NCI-H2227 (cell line): ENCODE results near the gene URM1.
A peak's percentile ranks its signal among the peaks of the same experiment; 100 is the strongest.

ENCODE experiments used
- DNase-seq: peaks from one replicate; lab custom pipeline; 2025; ENCODE audit not compliant: unreplicated experiment; lab: John Stamatoyannopoulos, UW

Gene URM1

DNA sequence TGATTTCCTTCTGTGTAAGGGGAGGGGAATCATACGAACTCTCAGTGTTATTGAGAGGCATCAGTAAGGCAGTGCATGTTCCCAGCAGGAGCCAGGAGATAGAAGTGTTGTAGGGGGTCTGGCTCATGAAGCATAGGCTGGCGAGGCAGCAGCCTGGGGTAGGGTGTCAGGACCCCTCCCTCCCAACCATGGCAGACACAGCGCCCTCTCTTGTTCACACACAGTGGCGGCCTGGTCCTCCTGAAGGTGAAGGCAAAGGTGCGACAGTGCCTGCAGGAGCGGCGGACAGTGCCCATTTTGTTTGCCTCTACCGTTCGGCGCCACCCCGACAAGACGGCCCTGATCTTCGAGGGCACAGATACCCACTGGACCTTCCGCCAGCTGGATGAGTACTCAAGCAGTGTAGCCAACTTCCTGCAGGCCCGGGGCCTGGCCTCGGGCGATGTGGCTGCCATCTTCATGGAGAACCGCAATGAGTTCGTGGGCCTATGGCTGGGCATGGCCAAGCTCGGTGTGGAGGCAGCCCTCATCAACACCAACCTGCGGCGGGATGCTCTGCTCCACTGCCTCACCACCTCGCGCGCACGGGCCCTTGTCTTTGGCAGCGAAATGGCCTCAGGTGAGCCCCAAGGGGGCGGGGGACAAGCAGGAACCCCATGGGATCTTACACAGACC is 26.1 kb upstream of the URM1 start:
- DNase-seq, result no peak

DNA sequence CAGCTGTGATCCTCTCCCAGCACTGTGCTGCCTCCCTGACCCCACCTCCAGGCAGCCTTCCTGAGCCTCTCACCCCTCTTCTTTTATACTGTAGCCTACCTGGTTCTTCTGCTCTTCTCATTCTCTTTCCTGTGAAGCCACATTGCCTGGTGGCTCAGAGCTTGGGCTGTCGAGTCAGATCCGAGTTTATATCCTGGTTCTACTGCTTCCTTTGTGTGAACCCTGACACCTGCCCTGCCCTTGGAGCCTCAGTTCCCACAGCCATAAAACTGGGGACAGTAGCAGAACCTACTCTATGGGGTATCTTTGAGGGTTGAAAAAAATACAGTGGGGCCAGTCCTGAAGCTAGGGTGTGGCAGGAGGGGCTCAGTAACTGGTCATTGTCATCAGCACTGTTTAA is 22.0 kb upstream of the URM1 start:
- no peak for DNase-seq

DNA sequence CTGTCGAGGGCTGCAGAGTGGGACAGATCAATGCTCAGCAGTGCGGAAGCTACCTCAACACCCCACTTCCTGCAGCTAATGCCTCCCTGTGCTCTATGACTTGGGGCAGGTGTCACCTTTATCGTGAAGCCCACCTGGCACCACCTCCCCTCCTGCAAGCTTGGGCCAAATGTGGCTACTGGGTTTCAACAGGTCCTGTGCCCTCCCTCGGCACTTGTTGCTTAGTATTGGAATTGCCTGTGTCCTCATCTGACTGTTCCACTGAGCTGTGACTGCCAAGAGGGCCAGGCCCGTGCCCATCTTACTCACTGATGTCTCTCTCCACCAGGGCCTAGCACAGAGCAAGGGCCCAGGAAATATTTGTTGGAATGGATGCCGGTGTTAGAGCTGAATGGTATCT is 21.4 kb upstream of the URM1 start:
- DNase-seq, result no peak

DNA sequence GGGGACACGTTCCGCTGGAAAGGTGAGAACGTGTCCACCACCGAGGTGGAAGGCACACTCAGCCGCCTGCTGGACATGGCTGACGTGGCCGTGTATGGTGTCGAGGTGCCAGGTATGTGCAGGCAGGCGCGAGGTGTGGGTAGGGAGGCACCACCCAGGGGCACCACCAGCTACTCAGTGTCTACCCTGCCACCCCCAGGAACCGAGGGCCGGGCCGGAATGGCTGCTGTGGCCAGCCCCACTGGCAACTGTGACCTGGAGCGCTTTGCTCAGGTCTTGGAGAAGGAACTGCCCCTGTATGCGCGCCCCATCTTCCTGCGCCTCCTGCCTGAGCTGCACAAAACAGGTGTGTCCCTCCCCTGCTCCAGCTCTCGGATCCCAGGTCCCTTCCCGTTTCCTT is 15.7 kb upstream of the URM1 start:
- DNase-seq, result no peak

DNA sequence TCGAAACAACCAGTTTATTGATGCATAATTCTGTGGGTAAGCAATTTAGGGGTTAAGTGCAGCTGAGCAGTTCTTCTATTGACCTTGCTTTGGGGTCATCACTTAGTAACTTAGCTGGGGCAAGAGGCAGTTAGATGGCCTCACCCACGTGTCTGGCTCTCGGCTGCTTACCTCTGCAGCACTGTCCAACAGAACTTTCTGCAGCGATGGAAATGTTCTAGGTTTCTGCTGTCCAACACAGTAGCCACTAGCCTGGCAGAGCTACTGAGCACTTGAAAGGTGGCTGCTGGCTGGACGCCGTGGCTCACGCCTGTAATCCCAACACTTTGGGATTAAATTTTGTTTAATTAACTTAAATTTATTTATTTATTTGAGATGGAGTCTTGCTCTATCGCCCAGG is 13.1 kb upstream of the URM1 start:
- DNase-seq, result no peak

DNA sequence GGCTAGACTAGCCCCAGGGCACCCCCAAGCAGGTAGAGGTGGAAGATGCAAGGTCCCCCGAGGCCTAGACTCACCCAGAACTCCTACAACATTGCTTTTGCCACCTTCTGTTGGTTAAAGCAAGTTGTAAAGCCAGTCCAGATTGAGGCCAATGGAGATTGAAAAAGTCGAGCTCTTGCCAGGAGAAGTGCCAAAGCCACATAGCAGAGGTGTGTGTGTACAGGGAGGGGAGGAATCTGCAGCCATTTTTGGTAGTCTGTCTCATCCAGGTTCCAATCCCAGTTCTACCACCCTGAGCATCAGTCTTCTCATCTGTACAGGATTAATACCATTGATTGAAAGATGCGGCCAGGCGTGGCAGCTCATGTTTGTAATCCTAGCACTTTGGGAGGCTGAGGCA is 12.3 kb upstream of the URM1 start:
- DNase-seq, result no peak

DNA sequence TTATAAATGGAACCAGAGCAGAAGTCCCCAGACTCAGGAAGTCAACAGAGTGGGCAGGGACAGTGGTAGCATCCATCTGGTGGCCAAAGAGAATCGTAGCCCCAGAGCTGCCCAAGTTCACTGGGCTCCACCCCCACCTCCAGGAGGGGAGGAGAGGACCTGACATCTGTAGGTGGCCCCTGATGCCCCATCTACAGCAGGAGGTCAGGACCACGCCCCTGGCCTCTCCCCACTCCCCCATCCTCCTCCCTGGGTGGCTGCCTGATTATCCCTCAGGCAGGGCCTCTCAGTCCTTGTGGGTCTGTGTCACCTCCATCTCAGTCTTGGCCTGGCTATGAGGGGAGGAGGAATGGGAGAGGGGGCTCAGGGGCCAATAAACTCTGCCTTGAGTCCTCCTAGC is 10.3 kb upstream of the URM1 start:
- DNase-seq, result no peak

DNA sequence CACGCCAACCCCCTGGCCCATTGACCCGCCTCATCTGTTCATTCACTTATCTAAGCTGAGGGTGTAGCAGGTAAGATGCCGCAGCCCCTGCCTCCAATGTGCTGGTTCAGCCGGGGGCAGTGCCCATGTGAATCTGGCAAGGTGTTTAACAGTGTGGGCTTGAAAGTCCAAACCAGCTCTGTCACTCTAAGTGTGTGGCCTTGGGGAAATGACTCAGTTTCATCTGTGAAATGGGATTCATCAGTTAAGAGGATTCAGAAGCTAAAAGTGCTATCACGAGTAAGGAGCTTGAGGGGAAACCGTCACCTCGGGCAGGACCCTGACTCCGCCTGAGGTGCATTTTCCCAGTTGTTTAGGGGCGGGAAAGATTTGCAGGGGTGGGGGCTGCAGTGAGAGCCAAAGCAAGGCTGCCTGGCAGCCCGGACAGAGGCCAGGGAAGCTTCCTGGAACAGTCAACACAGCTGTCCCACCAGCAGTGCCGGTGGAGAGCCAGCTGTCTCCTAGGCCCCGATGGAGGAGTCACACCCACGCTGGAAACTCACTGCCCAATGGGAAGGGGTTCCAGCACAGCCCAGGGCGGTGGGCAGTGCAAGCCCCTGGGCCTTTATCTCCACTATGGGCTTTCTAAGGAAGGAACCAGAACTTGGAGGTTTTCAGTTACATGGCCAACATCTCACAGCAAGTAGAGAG is 9.7 kb upstream of the URM1 start:
- DNase-seq, result no peak

DNA sequence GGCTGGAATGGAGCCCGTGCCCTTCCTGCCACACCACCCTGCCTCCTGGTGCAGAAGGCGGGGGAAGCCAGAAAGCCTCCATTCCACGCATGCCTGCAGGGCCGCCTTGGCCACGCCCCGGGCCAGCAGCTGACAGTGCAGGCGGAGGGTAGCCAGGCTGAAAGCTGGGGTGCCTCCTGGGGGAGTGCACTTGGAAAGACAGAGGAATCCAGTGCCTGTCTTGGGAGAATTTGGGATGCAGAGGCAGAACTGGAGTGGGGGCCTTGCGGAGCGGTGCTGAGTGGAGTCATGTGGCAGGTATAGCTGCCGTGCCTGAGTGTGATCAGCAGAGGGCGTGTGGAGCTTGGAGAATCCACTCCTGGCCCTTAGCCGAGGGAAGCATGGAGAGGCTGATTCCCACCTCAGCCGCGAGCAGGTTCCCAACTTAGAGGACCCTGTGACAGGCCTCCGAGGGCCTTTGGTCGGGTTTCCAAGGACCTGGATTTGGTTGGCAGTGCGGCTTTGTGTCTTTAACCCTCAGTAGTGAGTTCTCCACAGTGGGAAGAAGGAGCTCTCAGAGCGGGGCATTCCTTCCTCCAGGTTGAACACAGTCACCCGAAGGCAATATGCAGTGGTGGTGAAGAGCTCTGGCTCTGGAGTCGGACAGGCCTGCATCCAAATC is 9.1 kb upstream of the URM1 start:
- DNase-seq, result peak; percentile 88

DNA sequence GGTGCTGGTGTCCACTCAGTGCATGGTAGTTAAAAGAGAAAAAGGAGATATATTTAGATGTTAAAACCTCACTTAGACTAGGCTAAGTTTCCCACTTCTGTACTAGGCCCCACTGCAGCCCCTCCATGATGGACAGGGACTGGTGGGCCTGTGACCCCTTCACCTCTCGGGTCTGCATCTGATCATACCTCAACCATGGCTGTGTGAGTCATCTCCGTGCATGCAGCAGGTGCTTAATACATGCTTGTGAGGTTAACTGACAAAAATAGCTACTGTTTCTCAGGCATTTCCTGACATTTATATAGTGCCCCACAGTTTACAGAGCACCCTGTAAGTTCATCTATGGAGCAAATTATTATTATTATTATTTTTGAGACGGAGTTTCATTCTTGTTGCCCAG is 8.4 kb upstream of the URM1 start:
- DNase-seq, result no peak

DNA sequence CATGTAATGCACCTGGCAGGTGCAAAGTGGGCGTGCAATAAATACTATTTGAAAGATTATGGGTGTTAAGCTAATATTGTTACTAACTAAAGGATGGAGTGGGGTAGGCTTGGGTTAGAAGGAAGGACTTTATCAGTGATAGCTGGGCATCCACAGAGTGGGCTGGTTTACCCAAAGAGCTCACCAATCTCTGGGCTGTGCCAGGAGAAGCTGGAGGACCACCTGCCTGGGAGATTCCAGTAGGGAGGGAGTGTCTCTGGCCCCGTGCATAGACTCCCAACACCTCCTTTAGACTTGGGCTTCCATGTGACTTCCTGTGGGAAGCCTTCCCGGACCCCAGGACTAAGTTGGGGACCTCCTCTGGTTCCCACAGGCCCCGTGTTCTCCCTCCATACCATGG is 5.6 kb upstream of the URM1 start:
- DNase-seq, result no peak

DNA sequence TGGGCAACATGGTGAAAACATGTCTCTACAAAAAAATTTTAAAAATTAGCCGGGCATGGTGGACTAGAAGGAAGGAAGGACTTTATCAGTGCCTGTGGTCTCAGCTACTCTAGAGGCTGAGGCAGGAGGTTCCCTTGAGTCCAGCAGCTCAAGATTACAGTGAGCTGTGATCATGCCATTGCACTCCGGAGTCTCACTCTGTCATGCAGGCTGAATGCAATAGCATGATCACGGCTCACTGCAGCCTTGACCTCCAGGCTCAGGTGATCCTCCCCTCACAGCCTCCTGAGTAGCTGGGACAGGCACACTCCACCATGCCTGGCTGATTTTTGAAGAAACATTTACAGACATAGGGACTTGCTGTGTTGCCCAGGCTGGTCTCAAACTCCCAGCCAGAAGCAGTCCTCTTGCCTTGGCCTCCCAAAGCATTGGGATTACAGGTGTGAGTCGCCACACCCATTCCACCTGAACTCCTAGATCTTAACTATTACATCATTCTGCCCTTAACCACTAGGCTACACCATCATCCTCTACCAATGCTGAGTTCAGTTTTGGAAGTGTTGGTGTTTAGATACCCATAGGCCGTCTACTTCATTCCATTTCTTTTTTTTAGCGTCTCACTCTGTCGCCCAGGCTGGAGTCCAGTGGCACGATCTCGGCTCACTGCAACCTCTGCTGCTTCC is 2.0 kb upstream of the URM1 start:
- DNase-seq, result no peak

DNA sequence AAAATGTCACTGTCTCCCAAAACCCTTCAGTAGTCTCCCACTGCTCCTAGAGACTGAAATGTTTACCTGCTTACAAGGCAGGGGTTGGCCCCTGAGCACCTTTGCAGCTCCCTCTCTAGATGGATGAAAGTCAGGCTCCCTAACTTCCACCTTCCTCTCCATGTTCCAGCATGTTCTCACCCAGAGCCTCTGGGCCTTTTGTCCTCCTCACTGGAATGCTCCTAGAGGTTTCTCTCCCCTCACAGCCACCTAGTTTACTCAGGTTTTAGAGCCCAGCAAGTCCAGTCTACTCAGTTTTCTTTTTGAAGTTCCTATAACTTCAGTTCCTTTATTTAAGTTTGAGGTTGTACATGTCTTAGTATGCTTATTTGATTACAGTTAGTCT is 815 bp upstream of the URM1 start:
- peak; percentile 33 for DNase-seq

DNA sequence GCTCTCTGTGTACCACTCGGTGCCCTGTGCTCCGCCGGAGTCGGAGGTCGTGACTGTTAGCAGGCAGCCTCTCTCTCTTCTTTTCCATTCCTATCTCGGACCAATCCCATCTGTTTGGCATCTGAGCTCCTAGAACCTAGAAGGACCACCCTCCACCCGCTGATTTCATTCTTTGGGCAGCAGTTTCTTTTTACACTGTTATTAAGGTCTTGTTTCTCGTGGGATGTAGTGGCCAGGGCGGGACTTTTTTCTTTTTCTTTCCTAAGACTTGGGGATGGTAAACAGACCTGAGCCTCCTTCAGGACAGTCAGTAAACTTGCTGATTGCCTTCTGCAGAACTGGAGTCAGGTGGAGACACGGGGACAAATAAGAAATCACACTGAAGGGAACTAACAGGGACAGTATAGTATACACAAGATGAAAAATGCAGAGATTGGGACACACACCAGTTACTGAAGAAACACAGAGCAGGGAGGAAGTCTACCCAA is 500 bp downstream of the URM1 start:
- no peak for DNase-seq

DNA sequence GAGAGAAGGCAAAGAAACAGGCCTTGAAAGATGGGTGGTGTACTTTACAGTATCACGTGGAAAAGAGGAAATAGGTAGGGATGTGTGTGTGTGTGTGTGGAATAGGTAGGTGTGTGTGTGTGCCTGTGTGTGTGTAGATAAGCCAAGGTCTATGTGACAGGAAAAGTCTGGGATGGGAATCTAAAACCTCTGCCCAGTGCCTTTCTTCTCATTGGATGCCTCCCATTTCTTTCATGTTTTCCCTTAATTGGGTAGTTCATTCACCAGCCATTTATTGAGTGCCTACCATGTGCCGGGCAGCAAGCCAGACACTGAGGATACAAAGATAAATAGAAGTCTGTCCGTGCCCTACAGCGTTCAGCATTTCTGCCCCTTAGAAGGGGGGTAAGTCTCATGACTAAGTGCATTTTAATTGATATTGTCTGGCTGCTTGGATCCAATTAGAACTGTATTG is 1.0 kb downstream of the URM1 start:
- DNase-seq, result peak; percentile 18

DNA sequence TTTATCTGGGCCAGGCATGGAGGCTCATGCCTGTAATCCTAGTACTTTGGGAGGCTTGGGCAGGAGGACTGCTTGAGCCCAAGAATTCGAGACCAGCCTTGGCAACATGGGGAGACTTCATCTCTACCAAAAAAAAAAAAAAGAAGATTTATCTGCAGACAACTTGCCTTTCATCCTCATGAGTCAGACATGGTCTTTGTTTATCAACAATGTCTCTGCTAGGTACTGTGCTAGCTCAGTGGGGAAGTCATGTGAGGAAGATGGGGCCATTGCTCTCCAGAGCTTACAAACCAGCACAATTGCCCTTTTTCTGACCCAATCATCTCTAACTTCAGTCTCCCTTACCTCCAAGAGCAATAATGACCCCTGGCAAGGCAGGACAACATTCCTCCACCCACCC is 1.6 kb downstream of the URM1 start:
- DNase-seq, result no peak

DNA sequence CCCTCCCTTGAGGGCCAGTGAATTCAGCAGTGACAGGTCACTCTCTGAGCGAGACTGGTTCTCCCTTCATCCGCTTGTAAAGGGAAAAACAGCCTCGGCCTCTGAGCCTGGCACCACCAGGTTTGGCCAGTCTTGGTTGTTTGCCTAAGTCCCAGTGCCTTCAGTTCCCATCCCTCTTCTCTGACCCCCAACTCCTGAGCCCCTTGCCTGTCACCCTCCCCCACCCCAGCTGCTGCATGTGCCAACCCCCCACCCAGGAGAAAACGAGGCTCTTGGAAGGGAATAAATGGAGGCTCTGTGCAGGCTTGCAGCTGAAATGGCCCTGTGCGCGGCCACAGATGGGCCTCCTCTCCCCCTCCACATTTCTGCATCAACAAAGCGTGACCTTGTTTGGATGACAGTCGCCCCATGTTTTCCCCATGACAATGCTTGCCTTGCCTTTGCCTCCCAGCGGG is 3.1 kb downstream of the URM1 start:
- no peak for DNase-seq

DNA sequence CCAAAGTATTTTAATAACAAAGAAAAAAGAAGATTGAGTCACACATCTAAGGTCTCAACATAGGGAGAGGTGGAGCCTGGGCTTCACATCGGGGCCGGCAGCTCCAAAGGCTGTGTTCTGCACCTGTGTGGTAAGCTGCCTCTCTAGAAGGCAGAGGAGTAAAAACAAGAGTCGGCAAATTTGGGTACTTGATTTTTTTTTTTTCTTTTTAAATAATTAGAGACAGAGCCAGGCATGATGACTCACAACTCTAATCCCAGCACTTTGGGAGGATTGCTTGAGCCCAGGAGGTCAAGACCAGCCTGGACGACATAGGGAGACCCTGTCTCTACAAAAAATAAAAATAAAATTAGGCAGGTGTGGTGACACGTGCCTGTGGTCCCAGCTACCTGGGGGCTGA is 4.7 kb downstream of the URM1 start:
- no peak for DNase-seq

DNA sequence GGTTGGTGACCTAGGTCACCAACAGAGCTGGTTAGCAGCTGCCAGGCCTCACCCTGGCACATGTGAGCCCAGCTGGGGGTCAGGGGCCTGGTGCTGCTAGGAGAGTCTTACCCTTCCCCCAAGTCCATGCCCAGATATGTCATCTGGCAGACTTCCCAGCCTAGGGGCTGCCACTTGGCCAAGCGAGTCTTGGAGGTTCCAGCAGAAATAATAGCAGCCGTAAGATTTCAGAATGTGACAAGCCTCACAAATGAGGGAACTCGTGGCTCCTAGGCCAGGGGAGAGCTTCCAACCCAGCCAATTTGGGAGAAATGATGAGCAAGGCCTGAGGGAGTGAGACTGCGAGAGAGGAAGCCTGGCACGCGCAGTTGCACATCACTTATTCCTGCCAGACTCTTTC is 11.1 kb downstream of the URM1 start:
- no peak for DNase-seq

DNA sequence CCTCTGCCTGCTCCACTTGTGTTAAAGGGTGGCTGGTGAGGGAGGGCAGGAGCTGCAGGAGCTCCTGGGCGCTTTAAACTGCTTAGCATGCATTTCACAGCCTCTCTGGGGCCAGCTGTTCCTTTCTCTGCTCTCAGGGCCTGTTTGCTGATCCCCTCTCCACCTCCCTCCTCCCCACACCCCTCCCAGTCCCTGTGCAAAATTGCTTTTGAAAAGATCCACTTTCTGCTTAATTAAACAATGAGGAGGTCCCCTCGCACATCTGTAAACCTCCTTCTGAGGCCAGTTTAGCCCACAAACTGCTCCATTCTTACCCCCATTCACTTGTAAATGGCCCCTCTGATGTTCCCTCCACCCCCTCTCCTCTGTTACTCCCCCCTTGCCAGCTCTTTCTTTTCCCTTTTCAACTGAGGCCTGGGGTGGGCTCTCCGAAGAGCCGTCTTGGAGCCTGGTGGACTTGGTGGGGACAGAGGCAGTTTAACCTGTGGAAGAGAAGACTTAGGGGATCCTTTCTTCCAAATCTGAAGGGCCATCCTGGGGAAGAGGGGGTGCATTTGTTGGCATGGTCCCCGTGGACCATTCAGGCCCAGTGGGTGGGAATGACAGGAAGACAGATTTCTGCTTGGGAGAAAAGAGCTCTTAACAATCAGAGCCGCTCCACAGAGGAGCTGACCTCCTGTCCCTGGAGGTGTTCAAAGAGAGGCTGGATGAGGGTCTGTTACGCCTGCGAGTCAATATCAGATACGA is 12.0 kb downstream of the URM1 start:
- DNase-seq, result peak; percentile 33

DNA sequence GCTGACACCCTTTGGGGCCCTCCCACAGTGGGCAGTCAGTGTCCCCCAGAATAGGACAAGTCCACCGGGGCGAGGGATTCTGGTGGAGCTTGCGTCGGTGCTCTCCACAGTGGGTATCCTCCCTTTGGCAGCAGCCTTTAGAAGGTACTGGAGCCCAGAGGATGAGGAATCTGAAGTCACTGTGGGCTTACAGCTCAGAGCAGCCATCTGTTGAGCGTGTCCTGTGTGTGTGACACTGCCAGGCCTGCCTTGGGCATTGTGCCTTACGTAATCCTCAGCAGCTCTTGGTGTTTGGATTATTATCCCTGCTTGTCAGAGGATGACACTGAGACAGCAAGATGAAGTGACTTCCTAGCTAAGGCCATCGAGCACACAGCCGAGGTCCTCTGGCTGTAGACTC is 12.6 kb downstream of the URM1 start:
- no peak for DNase-seq
